Subcutaneous abdominal adipose tissue (tissue), 5 donors: ENCODE measurements around the gene FGF19.
A peak's percentile ranks its signal among the peaks of the same experiment; 100 is the strongest.

Experiments used
- H3K27ac ChIP-seq: one replicate; pipeline ENCODE4 v1.7.0; 2013; ENCODE audit warnings: low read depth, mild to moderate bottlenecking, inconsistent platforms, low read length, moderate library complexity
- H3K27me3 ChIP-seq, 5 donors: one replicate each; pipeline ENCODE4 v1.7.0; 2013; ENCODE audit warnings: low read length in 5 of 5, inconsistent platforms in 1 of 5; ENCODE audit not compliant: control insufficient read depth in 5 of 5, insufficient read depth in 4 of 5
- H3K36me3 ChIP-seq, 5 donors: one replicate each; pipeline ENCODE4 v1.7.0; 2013; ENCODE audit warnings: low read length in 5 of 5; ENCODE audit not compliant: control insufficient read depth in 5 of 5, insufficient read depth in 5 of 5
- H3K4me1 ChIP-seq, 5 donors: one replicate each; pipeline ENCODE4 v1.7.0; 2013; ENCODE audit warnings: low read length in 5 of 5, mild to moderate bottlenecking in 3 of 5, moderate library complexity in 1 of 5; ENCODE audit not compliant: control insufficient read depth in 5 of 5, insufficient read depth in 5 of 5
- H3K4me3 ChIP-seq, 5 donors: one replicate each; pipeline ENCODE4 v1.7.0; 2013; ENCODE audit warnings: low read length in 5 of 5, low read depth in 1 of 5
- H3K9ac ChIP-seq, 5 donors: one replicate each; pipeline ENCODE4 v1.7.0; 2013; ENCODE audit warnings: low read length in 5 of 5, mild to moderate bottlenecking in 4 of 5, moderate library complexity in 3 of 5
- H3K9me3 ChIP-seq, 5 donors: one replicate each; pipeline ENCODE4 v1.7.0; 2013; ENCODE audit warnings: low read length in 5 of 5; ENCODE audit not compliant: control insufficient read depth in 5 of 5
- donor health status: healthy.
- donor health status: healthy.
- donor health status: healthy.
- donor health status: healthy.
- donor health status: healthy.

The FGF19 gene

DNA sequence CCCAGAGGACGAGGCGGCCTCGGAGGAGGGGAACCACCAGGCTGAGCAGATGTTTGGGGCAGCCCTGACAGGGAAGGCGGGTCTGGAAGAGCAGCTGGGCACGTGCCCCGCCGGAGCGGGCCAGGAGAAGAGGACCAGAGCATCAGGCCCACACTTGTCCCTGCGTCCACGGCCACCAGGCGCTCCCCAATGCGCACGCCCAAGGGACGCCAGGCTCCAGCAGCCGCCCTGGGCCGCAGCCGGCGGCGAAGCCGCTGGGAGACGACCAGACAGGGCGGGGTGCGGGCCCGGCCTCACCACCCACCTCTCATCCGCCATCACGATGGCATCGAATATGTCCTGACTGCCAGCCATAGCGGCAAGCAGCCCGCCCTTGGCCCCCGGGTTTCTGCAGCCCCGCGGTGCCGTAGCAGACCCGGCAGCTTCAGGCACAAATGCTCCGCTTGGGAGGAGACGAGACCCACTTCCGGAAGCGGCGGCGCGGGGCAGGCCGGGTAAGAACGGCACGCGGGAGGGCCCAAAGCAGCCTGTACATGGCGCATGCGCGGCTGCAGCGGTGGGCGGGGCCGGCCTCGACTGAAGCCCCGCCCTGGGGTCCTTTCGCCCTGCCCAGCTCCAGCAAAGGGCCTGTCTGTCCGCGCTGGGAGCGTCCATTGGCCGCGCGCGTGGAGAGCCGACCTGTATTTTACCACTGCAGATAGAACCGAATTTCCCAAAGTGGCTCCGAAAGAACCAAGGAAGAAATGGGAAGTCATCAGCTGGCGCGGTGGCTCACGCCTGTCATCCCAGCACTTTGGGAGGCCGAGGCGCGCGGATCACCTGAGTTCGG lies 28.7 kb downstream of the FGF19 start, which contains the start of gene LTO1:
Gene LTO1, minus strand, starts transcription at position 468 of the 829 bp plus-strand sequence. Its CDS starts 114 bp downstream, at position 354.
- peak within 1 kb of the TSS; percentile 86 for H3K27ac ChIP-seq
- H3K27me3 ChIP-seq, result no peaks in the 10 kb centered on the region
- H3K9ac ChIP-seq, result peak within 1 kb of the TSS; percentile 81 to 99 (median 99)
- peaks cover 6 to 23% (median 19%) of the 10 kb centered on the region in 5 donors for H3K36me3 ChIP-seq
- H3K4me1 ChIP-seq, result peaks cover 11 to 36% (median 27%) of the 10 kb centered on the region in 5 donors
- peak within 1 kb of the TSS; percentile 86 to 96 (median 89) for H3K4me3 ChIP-seq
- H3K9me3 ChIP-seq, result no peaks in the 10 kb centered on the region

DNA sequence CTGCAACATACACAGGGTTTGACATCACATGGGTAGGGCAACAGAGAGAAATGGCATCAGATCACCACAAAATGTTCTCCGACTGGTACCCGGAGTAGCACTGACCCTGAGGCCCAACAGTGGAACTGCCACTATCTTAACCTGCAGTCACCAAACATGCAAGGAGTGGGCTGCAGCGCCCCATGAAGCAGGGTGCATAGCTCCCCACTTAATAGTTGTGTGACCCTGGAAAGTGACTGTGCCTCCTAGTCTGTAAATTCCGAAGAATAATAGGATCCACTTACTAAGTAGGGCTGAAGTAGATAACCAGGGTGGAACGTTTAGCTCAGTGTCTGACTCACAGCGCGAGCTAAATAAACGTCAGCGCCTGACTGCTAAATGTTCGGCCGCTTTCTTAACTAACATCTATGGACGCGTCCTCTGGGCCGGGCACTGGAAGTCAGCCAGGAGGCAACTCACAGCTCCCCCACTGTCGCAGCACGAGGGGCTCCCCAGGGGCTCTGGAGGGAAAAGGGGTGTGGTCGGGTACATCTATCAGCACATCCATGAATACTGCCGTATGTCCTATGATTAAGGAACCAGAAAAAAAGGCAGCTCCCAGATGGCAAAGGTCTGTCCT lies 29.4 kb downstream of the FGF19 start:
- H3K4me1 ChIP-seq, result peaks cover 11 to 38% (median 30%) of the 10 kb centered on the region in 5 donors
- peak overlapping the region; percentile 86 for H3K27ac ChIP-seq
- H3K9me3 ChIP-seq, result no peaks in the 10 kb centered on the region
- H3K27me3 ChIP-seq, result no peaks in the 10 kb centered on the region
- peak overlapping the region; percentile 86 to 96 (median 89) for H3K4me3 ChIP-seq
- peak overlapping the region; percentile 81 to 99 (median 99) for H3K9ac ChIP-seq
- H3K36me3 ChIP-seq, result peaks cover 6 to 27% (median 23%) of the 10 kb centered on the region in 5 donors

DNA sequence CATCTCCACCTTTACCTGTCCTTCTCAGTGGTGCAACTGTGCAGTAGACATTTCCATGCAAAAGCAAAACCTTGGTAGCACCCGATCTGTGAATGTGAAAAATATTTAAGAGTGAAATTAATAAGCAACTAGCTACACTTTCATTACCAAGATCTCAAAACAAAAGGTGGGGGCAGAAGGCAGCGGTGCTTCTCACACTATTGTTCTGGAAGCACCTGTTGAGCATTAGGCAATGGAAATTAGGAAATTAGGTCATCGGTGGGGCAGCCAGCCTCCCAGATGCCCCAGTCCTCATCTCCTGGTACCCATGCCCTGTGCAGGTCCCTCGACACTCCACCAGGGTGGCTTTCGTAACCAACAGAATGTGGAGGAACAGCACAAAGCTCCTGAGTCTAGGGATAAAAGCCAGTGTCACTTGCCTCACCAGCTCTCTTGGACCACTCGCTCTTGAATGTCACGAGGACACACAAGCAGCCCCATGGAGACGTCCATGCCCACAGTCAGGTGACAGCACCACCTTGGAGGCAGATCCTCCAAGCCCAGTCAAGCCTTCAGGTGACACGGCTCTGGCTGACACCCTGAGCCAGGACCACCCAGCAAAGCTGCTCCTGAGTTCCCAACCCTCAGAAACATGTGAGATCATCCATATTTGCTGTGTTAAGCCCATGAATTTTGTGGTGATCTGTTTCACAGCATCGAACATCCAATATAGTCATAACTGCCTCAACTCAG lies 31.9 kb downstream of the FGF19 start:
- peaks cover 6 to 42% (median 31%) of the 10 kb centered on the region in 5 donors for H3K36me3 ChIP-seq
- H3K9ac ChIP-seq, result peak overlapping the region in 1 of 5 donors; percentile 27
- no peak overlapping the region for H3K4me3 ChIP-seq
- no peaks in the 10 kb centered on the region for H3K9me3 ChIP-seq
- H3K4me1 ChIP-seq, result peaks cover 11 to 43% (median 34%) of the 10 kb centered on the region in 5 donors
- H3K27ac ChIP-seq, result no peak overlapping the region
- no peaks in the 10 kb centered on the region for H3K27me3 ChIP-seq

DNA sequence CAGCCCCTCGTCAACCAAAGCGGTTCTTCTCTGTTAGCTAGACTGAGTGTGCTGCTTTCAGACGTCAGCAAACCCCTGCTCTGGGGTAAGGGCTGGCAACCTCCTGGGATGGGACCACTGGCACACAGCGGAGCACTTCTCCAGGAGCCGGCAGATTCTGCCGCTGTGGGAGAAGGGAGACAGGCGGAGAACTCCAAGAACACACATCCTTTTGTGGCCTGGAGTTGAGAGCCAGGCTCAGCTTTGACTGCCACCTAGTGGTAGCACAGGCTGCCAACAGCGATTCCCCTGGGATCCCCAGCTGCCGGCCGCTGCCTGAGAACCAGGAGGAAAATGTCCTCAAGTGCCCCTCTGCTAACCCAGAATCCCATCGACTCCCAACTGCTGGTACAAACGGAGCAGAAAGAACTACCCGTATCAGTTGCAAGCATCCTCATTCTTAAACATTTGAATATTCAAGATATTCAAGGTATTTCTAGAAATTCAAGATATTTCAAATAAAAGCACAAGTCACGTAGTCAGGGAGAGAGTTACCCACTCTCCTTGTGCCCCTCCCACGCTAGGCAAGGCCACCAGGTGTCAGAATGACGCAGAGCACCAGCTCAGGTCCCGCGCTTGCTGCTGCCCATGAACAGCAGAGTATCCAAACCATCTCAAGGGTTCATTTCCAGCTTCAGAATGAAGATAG lies 33.5 kb downstream of the FGF19 start:
- Histone ChIP-seq H3K27ac (no peak overlapping the region), H3K27me3 (no peaks in the 10 kb centered on the region), H3K4me1 (peaks cover 11 to 37% (median 29%) of the 10 kb centered on the region in 5 donors), H3K9me3 (no peaks in the 10 kb centered on the region), H3K36me3 (peaks cover 6 to 57% (median 45%) of the 10 kb centered on the region in 5 donors), H3K9ac (peak overlapping the region in 1 of 5 donors; percentile 35), H3K4me3 (no peak overlapping the region)

DNA sequence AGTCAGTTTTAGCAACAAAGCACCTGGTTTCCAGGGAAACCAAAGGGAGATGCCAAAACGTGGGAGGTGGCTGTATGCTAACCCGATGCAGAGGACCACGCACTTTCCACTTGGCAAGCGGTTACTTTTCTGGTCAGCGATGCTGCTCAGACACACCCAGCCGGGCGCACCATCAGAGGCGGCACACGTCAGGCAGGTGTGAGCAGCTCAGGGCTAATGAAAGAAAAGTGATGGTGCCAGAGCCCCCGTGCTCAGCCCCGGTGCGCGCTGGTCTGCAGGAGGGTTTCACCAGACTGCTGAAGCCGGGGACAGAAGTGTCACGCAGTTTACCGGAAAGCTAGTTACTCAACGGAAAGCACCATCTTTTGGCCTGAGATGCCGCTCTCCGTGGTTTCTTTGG lies 34.3 kb downstream of the FGF19 start:
- H3K4me3 ChIP-seq, result no peak overlapping the region
- H3K27ac ChIP-seq, result no peak overlapping the region
- peaks cover 10 to 30% (median 23%) of the 10 kb centered on the region in 5 donors for H3K4me1 ChIP-seq
- peaks cover 6 to 65% (median 53%) of the 10 kb centered on the region in 5 donors for H3K36me3 ChIP-seq
- no peaks in the 10 kb centered on the region for H3K27me3 ChIP-seq
- no peaks in the 10 kb centered on the region for H3K9me3 ChIP-seq
- no peak overlapping the region for H3K9ac ChIP-seq

DNA sequence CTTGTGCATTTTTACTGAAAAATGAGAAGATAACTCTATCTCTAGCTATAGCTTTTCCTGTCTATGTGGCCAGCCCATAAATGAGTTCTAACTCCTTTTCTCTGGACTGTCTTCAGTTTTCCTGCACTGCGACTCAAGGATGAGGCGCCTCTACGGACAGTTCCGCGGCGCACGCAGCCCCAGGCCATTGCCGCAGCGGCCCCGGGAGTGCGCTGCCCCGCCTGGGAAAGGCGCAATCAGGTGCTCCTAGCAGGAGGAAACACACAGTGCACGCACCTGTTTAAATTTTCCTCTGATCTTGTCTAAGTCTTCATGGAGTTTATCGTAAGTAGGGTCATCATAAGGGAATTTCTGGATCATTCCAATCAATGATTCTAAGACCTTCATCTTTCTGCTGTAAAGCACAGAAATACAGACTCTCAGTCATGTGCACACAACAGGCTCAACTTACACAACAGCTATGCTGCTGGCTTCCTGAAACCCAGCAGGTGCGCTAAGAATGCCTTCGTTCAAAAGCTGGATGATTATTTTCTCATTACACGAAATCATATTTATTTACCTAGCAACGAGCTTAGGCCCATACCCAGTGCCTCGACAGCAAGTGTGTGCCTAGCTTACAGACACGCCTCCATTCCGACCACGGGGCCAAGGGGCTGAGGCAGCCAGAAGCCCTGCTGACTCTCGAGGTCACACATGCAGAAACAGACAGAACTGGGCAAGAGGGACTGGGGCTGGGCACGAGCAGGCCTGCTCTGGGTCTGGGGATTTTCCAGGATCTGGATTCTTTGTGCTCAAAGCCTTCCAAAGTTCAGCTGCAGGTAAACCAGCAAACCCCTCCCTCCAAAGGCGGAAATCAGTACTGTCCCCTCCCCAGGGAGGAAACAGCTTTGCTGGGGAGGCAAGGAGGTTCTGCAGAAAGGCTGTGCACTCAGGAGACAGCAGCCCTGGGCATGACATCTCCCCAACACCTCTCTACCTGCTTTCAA lies 35.9 kb downstream of the FGF19 start:
- no peaks in the 10 kb centered on the region for H3K27me3 ChIP-seq
- H3K4me1 ChIP-seq, result peaks cover 5 to 16% (median 11%) of the 10 kb centered on the region in 5 donors
- peak overlapping the region in 1 of 5 donors; percentile 9 for H3K9ac ChIP-seq
- H3K4me3 ChIP-seq, result no peak overlapping the region
- no peaks in the 10 kb centered on the region for H3K9me3 ChIP-seq
- H3K36me3 ChIP-seq, result peaks cover 6 to 80% (median 66%) of the 10 kb centered on the region in 5 donors
- H3K27ac ChIP-seq, result no peak overlapping the region

DNA sequence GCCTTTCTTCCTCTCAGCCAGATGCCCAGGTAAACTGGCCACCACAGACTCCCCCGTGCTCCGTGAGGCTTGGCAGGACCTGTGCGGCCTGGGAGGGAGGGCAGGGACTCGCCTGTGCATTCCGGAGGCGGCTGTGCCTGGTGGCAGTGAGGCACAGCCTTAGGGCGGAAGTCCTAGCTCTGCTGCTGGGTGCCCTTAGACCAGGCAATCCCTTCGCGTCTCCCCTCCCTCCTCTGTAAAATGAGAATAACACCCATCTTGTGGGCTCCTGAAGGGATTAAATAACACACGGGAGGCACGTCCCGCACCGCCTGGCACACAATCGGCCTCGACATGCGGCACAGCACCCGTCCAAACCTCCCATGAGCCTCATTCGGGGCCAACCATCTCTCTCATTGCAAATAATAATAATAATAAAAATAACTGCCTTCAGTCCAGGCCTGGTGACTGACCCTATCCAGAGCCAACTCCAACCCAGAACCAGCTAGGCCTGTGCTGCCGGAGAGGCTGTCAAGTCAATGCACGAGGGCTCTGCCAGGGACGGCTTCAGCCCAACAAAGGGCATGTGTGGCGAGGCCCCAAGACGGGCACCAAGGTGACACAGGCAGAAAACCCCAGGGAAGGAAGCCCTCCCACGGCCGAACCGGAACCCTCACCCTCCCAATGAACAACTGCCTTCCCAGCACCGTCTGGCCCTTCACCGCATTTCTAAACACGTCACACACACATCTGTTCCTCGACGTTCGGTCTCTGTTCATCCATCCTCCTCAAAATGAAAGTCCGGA lies 36.9 kb downstream of the FGF19 start:
- no peak overlapping the region for H3K9ac ChIP-seq
- H3K27ac ChIP-seq, result no peak overlapping the region
- H3K9me3 ChIP-seq, result no peaks in the 10 kb centered on the region
- peaks cover 6 to 70% (median 58%) of the 10 kb centered on the region in 5 donors for H3K36me3 ChIP-seq
- H3K27me3 ChIP-seq, result no peaks in the 10 kb centered on the region
- H3K4me1 ChIP-seq, result peaks cover 7 to 25% (median 19%) of the 10 kb centered on the region in 5 donors
- H3K4me3 ChIP-seq, result no peak overlapping the region

DNA sequence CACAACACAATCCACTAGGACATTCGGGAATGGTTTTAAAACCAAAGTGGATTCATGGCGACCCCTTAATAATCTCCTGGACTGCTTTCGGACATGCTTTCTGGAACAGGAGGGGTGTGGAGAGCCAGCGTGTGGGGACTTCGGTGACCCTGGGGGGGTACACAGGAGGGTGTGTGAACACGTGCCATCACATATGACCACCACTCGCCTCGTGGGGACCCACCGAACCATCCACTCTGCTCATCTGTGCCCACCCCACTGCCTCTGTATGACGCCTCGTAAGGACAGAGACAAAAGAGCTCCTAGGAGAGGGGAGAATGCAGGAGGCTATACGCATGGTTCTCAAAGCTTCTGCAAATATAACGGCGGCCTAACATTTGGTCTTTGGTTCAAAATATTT lies 37.6 kb downstream of the FGF19 start:
- Histone ChIP-seq H3K27ac (no peak overlapping the region), H3K27me3 (no peaks in the 10 kb centered on the region), H3K36me3 (peaks cover 2 to 64% (median 51%) of the 10 kb centered on the region in 5 donors), H3K9ac (no peak overlapping the region), H3K4me3 (no peak overlapping the region), H3K9me3 (no peaks in the 10 kb centered on the region), H3K4me1 (peaks cover 7 to 26% (median 20%) of the 10 kb centered on the region in 5 donors)
